BE2C (cell line): ENCODE measurements around the gene PIWIL4.
"Not testable (repeated sequence)": the region's sequence is repeated elsewhere in the genome, so short reads cannot be mapped to it uniquely, and the experiment has no call there.

Experiments used
- DNase-seq: peaks from one replicate; pipeline ENCODE4 v3.0.0-alpha.2; 2020
- H3K27me3 ChIP-seq: fragments of 250-450 bp; sonication (Bioruptor Pico); 2 replicates; pipeline ENCODE4 v1.5.1; 2020; ENCODE audit warnings: mild to moderate bottlenecking
- H3K36me3 ChIP-seq: fragments of 250-450 bp; sonication (Bioruptor Pico); 2 replicates; pipeline ENCODE4 v1.5.1; 2020; ENCODE audit warnings: mild to moderate bottlenecking
- H3K4me1 ChIP-seq: fragments of 250-450 bp; sonication (Bioruptor Pico); 2 replicates; pipeline ENCODE4 v1.5.1; 2020
- H3K4me3 ChIP-seq: 2 replicates; pipeline ENCODE4 v1.5.1; 2011; ENCODE audit warnings: low read depth, low read length
- H3K9me3 ChIP-seq: fragments of 250-450 bp; sonication (Bioruptor Pico); 2 replicates; pipeline ENCODE4 v1.5.1; 2020
- CTCF ChIP-seq: IDR thresholded peaks from 2 replicates; pipeline ENCODE4 v1.5.1; 2012; ENCODE audit warnings: mild to moderate bottlenecking, low read depth, low read length

PIWIL4 gene

GRCh38 chr11:94560834-94561233 is 6.3 kb upstream of the PIWIL4 start:
- no peak for TF ChIP-seq CTCF
- no peaks in the 10 kb centered on the region for H3K9me3 ChIP-seq
- H3K4me1 ChIP-seq, result no peaks in the 10 kb centered on the region
- no peaks in the 10 kb centered on the region for H3K36me3 ChIP-seq
- no peak for DNase-seq
- no peak overlapping the region for H3K4me3 ChIP-seq
- H3K27me3 ChIP-seq, result no peaks in the 10 kb centered on the region

- no peak for DNase-seq
- Histone ChIP-seq H3K9me3 (no peaks in the 10 kb centered on the region), H3K4me3 (no peak overlapping the region), H3K27me3 (no peaks in the 10 kb centered on the region), H3K4me1 (no peaks in the 10 kb centered on the region), H3K36me3 (no peaks in the 10 kb centered on the region)
- no peak for TF ChIP-seq CTCF
Observed at GRCh38 chr11:94563176-94563847, 3.9 kb upstream of the PIWIL4 start.

GRCh38 chr11:94563848-94564467 is 3.2 kb upstream of the PIWIL4 start:
- TF ChIP-seq CTCF, result no peak
- Histone ChIP-seq H3K4me1 (no peaks in the 10 kb centered on the region), H3K9me3 (no peaks in the 10 kb centered on the region), H3K36me3 (no peaks in the 10 kb centered on the region), H3K27me3 (no peaks in the 10 kb centered on the region), H3K4me3 (no peak overlapping the region)
- DNase-seq, result no peak

- DNase-seq, result no peak
- no peaks in the 10 kb centered on the region for H3K27me3 ChIP-seq
- no peak overlapping the region for H3K4me3 ChIP-seq
- TF ChIP-seq CTCF, result no peak
- no peaks in the 10 kb centered on the region for H3K9me3 ChIP-seq
- H3K36me3 ChIP-seq, result no peaks in the 10 kb centered on the region
- no peaks in the 10 kb centered on the region for H3K4me1 ChIP-seq
Observed at GRCh38 chr11:94568200-94568599, 1.0 kb downstream of the PIWIL4 start.

- no peak for DNase-seq
- Histone ChIP-seq H3K9me3 (no peaks in the 10 kb centered on the region), H3K4me3 (no peak overlapping the region), H3K4me1 (no peaks in the 10 kb centered on the region), H3K27me3 (no peaks in the 10 kb centered on the region), H3K36me3 (no peaks in the 10 kb centered on the region)
- no peak for TF ChIP-seq CTCF
Observed at GRCh38 chr11:94568717-94569116, 1.5 kb downstream of the PIWIL4 start.

GRCh38 chr11:94572975-94573374 is 5.8 kb downstream of the PIWIL4 start:
- not testable (repeated sequence) for H3K4me3 ChIP-seq, H3K36me3 ChIP-seq, DNase-seq, H3K9me3 ChIP-seq, H3K27me3 ChIP-seq, H3K4me1 ChIP-seq
